ENCODE results near the gene OSBPL7. TPM values are rescaled to one million over a fixed set of nuclear protein-coding genes. Genes with fewer than 3 reads are reported as not detected.

Gene OSBPL7
- total and polyA plus RNA-seq, 2 of the 13 experiments (the other 11 are each of a cell fraction or from before 2014, with no cell fraction given): 4.7 to 6.6 TPM

DNA sequence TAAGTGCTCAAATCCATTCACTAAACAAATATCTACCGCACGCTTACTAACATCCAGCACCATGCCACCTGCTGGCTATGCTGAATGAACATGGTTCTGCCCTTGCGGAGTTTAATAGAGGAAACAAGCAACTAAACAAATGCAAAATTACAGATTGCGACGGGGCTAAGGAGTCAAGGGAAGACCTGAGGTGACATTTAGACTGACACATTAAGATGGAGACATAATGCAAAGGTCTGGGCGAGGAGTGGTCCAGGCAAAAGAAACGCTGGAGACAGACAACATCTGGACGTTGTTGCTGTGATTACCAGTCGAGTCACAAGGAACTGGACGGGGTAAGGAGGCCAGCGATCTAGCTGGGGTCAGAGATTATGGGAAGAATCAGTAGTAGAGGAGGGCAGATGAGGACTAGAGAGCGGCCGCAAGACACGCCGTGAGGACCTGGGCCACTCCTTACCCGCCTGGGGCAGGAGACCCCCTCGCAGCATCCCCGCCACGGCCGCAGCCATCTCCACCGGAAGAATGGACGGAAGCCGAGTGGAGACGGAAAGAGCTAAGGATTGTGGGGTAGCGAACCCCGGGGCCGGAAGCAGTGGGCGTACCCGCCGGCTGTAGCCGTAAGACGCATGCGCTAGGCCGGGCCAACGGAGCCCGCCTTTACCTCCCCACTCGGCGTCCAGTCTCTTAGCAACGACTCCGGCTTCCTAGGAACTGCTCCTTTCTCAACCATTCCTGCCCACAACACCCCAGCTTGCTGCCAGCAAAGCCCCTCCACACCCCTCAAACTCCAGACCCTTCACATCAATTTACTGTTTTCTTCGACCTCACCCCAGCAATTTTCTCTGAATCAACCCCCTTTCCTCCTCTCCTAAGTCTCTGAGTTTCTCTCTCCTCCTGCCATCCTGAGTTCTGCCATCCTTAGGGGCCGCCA is 9.7 kb upstream of the OSBPL7 start, which contains the start of the genes LRRC46 and MRPL10 (continued):
- peak; percentile 90 for TF ChIP-seq RBM22 (optimal IDR thresholded peaks at IDR 0.05; ENCODE audit: low read length)
- TF ChIP-seq XRCC5 (optimal IDR thresholded peaks at IDR 0.05; ENCODE audit: low read length): peak; percentile 83
- TF ChIP-seq ZBTB33 (CRISPR knock-in tag; IDR thresholded peaks at IDR 0.05): peak; percentile 57; the same call in 1 of the 2 replicates
- peak; percentile 99 for TF ChIP-seq KDM2A (CRISPR knock-in tag; IDR thresholded peaks at IDR 0.05; ENCODE audit: borderline replicate concordance, low read depth)
- TF ChIP-seq AGO2 (optimal IDR thresholded peaks at IDR 0.05; ENCODE audit: low read depth, low read length): peak; percentile 81
- no peak for TF ChIP-seq ZBTB3 (CRISPR knock-in tag; IDR thresholded peaks at IDR 0.05; ENCODE audit: borderline replicate concordance, low read depth)
- TF ChIP-seq EED (CRISPR knock-in tag; IDR thresholded peaks at IDR 0.05): no peak
- no peak for TF ChIP-seq U2AF2 (IDR thresholded peaks at IDR 0.05; ENCODE audit: low read depth, low read length)
- 0 out of 2 replicates have a peak, but pooled peaks have one; percentile 52 for TF ChIP-seq ZNF124 (CRISPR knock-in tag; IDR thresholded peaks at IDR 0.05)
- TF ChIP-seq ZNF136 (CRISPR knock-in tag; IDR thresholded peaks at IDR 0.05; ENCODE audit: low read depth): peak; percentile 83; the same call in 1 of the 2 replicates
- no peak for TF ChIP-seq NFIB (CRISPR knock-in tag; IDR thresholded peaks at IDR 0.05; ENCODE audit: borderline replicate concordance)
- TF ChIP-seq, protein P1, sequence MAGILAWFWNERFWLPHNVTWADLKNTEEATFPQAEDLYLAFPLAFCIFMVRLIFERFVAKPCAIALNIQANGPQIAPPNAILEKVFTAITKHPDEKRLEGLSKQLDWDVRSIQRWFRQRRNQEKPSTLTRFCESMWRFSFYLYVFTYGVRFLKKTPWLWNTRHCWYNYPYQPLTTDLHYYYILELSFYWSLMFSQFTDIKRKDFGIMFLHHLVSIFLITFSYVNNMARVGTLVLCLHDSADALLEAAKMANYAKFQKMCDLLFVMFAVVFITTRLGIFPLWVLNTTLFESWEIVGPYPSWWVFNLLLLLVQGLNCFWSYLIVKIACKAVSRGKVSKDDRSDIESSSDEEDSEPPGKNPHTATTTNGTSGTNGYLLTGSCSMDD (CRISPR knock-in tag; IDR thresholded peaks at IDR 0.05): no peak
- TF ChIP-seq ZNF768 (CRISPR knock-in tag; IDR thresholded peaks at IDR 0.05): peak; percentile 73
- TF ChIP-seq, protein P2, sequence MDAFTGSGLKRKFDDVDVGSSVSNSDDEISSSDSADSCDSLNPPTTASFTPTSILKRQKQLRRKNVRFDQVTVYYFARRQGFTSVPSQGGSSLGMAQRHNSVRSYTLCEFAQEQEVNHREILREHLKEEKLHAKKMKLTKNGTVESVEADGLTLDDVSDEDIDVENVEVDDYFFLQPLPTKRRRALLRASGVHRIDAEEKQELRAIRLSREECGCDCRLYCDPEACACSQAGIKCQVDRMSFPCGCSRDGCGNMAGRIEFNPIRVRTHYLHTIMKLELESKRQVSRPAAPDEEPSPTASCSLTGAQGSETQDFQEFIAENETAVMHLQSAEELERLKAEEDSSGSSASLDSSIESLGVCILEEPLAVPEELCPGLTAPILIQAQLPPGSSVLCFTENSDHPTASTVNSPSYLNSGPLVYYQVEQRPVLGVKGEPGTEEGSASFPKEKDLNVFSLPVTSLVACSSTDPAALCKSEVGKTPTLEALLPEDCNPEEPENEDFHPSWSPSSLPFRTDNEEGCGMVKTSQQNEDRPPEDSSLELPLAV (CRISPR knock-in tag; conservative IDR thresholded peaks at IDR 0.05; ENCODE audit: low read depth): no peak
- peak; percentile 91 for TF ChIP-seq IKZF4 (CRISPR knock-in tag; IDR thresholded peaks at IDR 0.05; ENCODE audit: borderline replicate concordance, low read depth, not compliant biosample characterization)
- no peak for TF ChIP-seq ARHGAP35 (CRISPR knock-in tag; IDR thresholded peaks at IDR 0.05; ENCODE audit: borderline replicate concordance)
- peak; percentile 86 for TF ChIP-seq ZFX (CRISPR knock-in tag; IDR thresholded peaks at IDR 0.05; ENCODE audit: low read depth)
- peak; percentile 63; the same call in 1 of the 2 replicates for TF ChIP-seq SMAD1 (CRISPR knock-in tag; IDR thresholded peaks at IDR 0.05; ENCODE audit: borderline replicate concordance, low read depth)
- no peak for TF ChIP-seq NFATC3 (CRISPR knock-in tag; IDR thresholded peaks at IDR 0.05)
- TF ChIP-seq ZMAT3 (CRISPR knock-in tag; conservative IDR thresholded peaks at IDR 0.05): peak; percentile 85; the same call in 1 of the 2 replicates
- peak; percentile 60; the same call in 1 of the 2 replicates for TF ChIP-seq ZNF782 (CRISPR knock-in tag; IDR thresholded peaks at IDR 0.05; ENCODE audit: borderline replicate concordance)
- TF ChIP-seq TBP (CRISPR knock-in tag; IDR thresholded peaks at IDR 0.05): 0 out of 2 replicates have a peak, but pooled peaks have one; percentile 76
- no peak for TF ChIP-seq NPAS2 (CRISPR knock-in tag; IDR thresholded peaks at IDR 0.05; ENCODE audit: borderline replicate concordance)
- no peak for TF ChIP-seq ZMYM3 (CRISPR knock-in tag; IDR thresholded peaks at IDR 0.05)

Data from HepG2 (cell line).